Effector CD8-positive, alpha-beta T cell (primary cell): ENCODE measurements around the gene FZD4.

ENCODE experiments used
- DNase-seq: peaks from one replicate; lab custom pipeline; 2025; lab: John Stamatoyannopoulos, UW

Gene FZD4

GRCh38 chr11:86912238-86912637 lies 43.0 kb downstream of the FZD4 start:
- DNase-seq: no peak

GRCh38 chr11:86910592-86910991 lies 44.6 kb downstream of the FZD4 start:
- no peak for DNase-seq

- no peak for DNase-seq
Measured at GRCh38 chr11:86906198-86906597, 49.0 kb downstream of the FZD4 start.

- DNase-seq: no peak
Measured at GRCh38 chr11:86905252-86905651, 49.9 kb downstream of the FZD4 start.

GRCh38 chr11:86904001-86904400 lies 51.2 kb downstream of the FZD4 start:
- no peak for DNase-seq

GRCh38 chr11:86902345-86902744 lies 52.9 kb downstream of the FZD4 start:
- DNase-seq: no peak

- no peak for DNase-seq
Measured at GRCh38 chr11:86901599-86901998, 53.6 kb downstream of the FZD4 start.

- no peak for DNase-seq
Measured at GRCh38 chr11:86900162-86900561, 55.0 kb downstream of the FZD4 start.

GRCh38 chr11:86898689-86899088 lies 56.5 kb downstream of the FZD4 start:
- no peak for DNase-seq

GRCh38 chr11:86896441-86896841 lies 58.8 kb downstream of the FZD4 start:
- DNase-seq: no peak
